A549 (cell line): ENCODE results near the gene PCK1. TPM values are rescaled to one million over a fixed set of nuclear protein-coding genes. Genes with fewer than 3 reads are reported as not detected.

Source experiments
- ATAC-seq, 2 experiments: fragments of 200-7000 bp in 1 of 2; fragments of >200 bp in 1 of 2; cut with Nextera tagmentation in 1 of 2; cut with Tn5 transposase in 1 of 2; 3 replicates each; pipeline versions ENCODE4 v1.8.0 to v1.9.1; 2018 to 2020; ENCODE audit warnings: mild to moderate bottlenecking in 1 of 2, moderate library complexity in 1 of 2
- CTCF ChIA-PET: fragments of 300-600 bp; sonication (Branson Sonifier 250); formaldehyde crosslinking; extraction: SDS; loops from one replicate; lab custom pipeline; 2021; ENCODE audit warnings: antibody characterized with exemption, inconsistent platforms; lab: Yijun Ruan, JAX
- POLR2A ChIA-PET: fragments of 350-600 bp; formaldehyde crosslinking; extraction: SDS; loops from one replicate; lab custom pipeline; 2021; ENCODE audit warnings: antibody characterized with exemption, inconsistent platforms; lab: Yijun Ruan, JAX
- DNase-seq, 2 experiments: peaks; one replicate each; pipeline versions ENCODE4 v3.0.0 to v3.0.0-alpha.2; 2011 to 2016; ENCODE audit warnings: low read depth in 1 of 2, low spot score in 1 of 2
- FAIRE-seq: peaks from 2 replicates; lab custom pipeline; 2011; peaks lifted over from hg19 to GRCh38; lab: Jason Lieb, UNC
- H3K27ac ChIP-seq, 2 experiments: fragments of >200 bp; sonication (Bioruptor Twin); formaldehyde crosslinking; 3 replicates each; pipeline ENCODE4 v1.5.1; 2016 to 2017
- H3K4me1 ChIP-seq: fragments of >200 bp; sonication (Bioruptor Twin); formaldehyde crosslinking; 3 replicates; pipeline ENCODE4 v1.6.1; 2016
- H3K4me2 ChIP-seq: fragments of >200 bp; sonication (Bioruptor Twin); formaldehyde crosslinking; 3 replicates; pipeline ENCODE4 v1.6.1; 2016
- H3K4me3 ChIP-seq: fragments of >200 bp; sonication (Bioruptor Twin); formaldehyde crosslinking; 3 replicates; pipeline ENCODE4 v1.5.1; 2016
- H3K9me3 ChIP-seq: fragments of >200 bp; sonication (Bioruptor Twin); formaldehyde crosslinking; 3 replicates; pipeline ENCODE4 v1.6.1; 2016
- CBX2 ChIP-seq: fragments of 200-600 bp; sonication (generic); IDR thresholded peaks from 2 replicates; pipeline ENCODE4 v1.6.1; 2016; ENCODE audit warnings: low read depth, mild to moderate bottlenecking, borderline replicate concordance
- CHD4 ChIP-seq: fragments of 200-600 bp; sonication (generic); IDR thresholded peaks from 2 replicates; pipeline ENCODE4 v1.6.1; 2016; ENCODE audit warnings: antibody characterized with exemption, mild to moderate bottlenecking, borderline replicate concordance
- EHMT2 ChIP-seq: fragments of 200-600 bp; sonication (generic); IDR thresholded peaks from 2 replicates; pipeline ENCODE4 v1.6.1; 2016; ENCODE audit warnings: antibody characterized with exemption, low read depth, mild to moderate bottlenecking, moderate library complexity
- ESRRA ChIP-seq: fragments of 150-350 bp; IDR thresholded peaks from 2 replicates; pipeline ENCODE4 v1.6.1; 2014; ENCODE audit warnings: mild to moderate bottlenecking, low read length, borderline replicate concordance
- FOSB ChIP-seq: fragments of 250-450 bp; sonication (Bioruptor Pico); IDR thresholded peaks from 2 replicates; pipeline ENCODE4 v1.5.0; 2020; ENCODE audit warnings: mild to moderate bottlenecking, moderate library complexity
- FOSL2 ChIP-seq, 2 experiments: fragments of 450-650 bp in 1 of 2; fragments of >200 bp in 1 of 2; sonication (Bioruptor Twin) in 1 of 2; formaldehyde crosslinking; IDR thresholded peaks; 2 replicates each; pipeline versions ENCODE4 v1.5.0 to v1.6.1; 2016 to 2020; ENCODE audit warnings: mild to moderate bottlenecking in 1 of 2, moderate library complexity in 1 of 2
- GATA3 ChIP-seq: IDR thresholded peaks from 2 replicates; pipeline ENCODE4 v1.6.1; 2012; ENCODE audit warnings: borderline replicate concordance
- HDAC2 ChIP-seq: fragments of 200-600 bp; sonication (generic); IDR thresholded peaks from 2 replicates; pipeline ENCODE4 v1.6.1; 2016
- HES2 ChIP-seq: fragments of >200 bp; sonication (Bioruptor Twin); formaldehyde crosslinking; IDR thresholded peaks from 2 replicates; pipeline ENCODE4 v1.6.1; 2016
- HEYL ChIP-seq: fragments of 250-450 bp; sonication (Bioruptor Pico); IDR thresholded peaks from 2 replicates; pipeline ENCODE4 v1.8.0; 2021; ENCODE audit warnings: mild to moderate bottlenecking, moderate library complexity
- HOXA7 ChIP-seq: fragments of 250-450 bp; sonication (Bioruptor Pico); IDR thresholded peaks from 2 replicates; pipeline ENCODE4 v1.5.0; 2020; ENCODE audit warnings: mild to moderate bottlenecking, moderate library complexity
- HOXB13 ChIP-seq: fragments of 250-450 bp; sonication (Bioruptor Pico); IDR thresholded peaks from 2 replicates; pipeline ENCODE4 v1.5.0; 2020; ENCODE audit warnings: low read depth, mild to moderate bottlenecking, moderate library complexity
- JUN ChIP-seq, 2 experiments: fragments of >200 bp; sonication (Bioruptor Twin); formaldehyde crosslinking; IDR thresholded peaks; 2 replicates in 1 of 2; 3 replicates in 1 of 2; pipeline ENCODE4 v1.6.1; 2016 to 2017
- JUNB ChIP-seq: fragments of >200 bp; sonication (Bioruptor Twin); formaldehyde crosslinking; IDR thresholded peaks from 2 replicates; pipeline ENCODE4 v1.6.1; 2016
- KDM1A ChIP-seq: fragments of 200-600 bp; sonication (generic); IDR thresholded peaks from 2 replicates; pipeline ENCODE4 v1.6.1; 2016; ENCODE audit warnings: low read depth, mild to moderate bottlenecking
- MAFK ChIP-seq: fragments of 450-650 bp; IDR thresholded peaks from 2 replicates; pipeline ENCODE4 v1.6.1; 2014; ENCODE audit not compliant: partially characterized antibody
- MYC ChIP-seq: IDR thresholded peaks from 2 replicates; pipeline ENCODE4 v1.6.1; 2012; ENCODE audit warnings: mild to moderate bottlenecking, inconsistent platforms, low read length, improper control_type of control experiment, borderline replicate concordance
- NPAS2 ChIP-seq: fragments of 250-450 bp; sonication (Bioruptor Pico); IDR thresholded peaks from 2 replicates; pipeline ENCODE4 v1.8.0; 2022; ENCODE audit warnings: mild to moderate bottlenecking, moderate library complexity, borderline replicate concordance
- NR3C1 ChIP-seq: fragments of >200 bp; sonication (Bioruptor Twin); formaldehyde crosslinking; IDR thresholded peaks from 3 replicates; pipeline ENCODE4 v1.6.1; 2017
- PBX3 ChIP-seq: IDR thresholded peaks from 2 replicates; pipeline ENCODE4 v1.6.1; 2012
- PHF8 ChIP-seq: fragments of 200-600 bp; sonication (generic); IDR thresholded peaks from 2 replicates; pipeline ENCODE4 v1.6.1; 2016; ENCODE audit warnings: low read depth, mild to moderate bottlenecking, antibody characterized with exemption, moderate library complexity, borderline replicate concordance
- POLR2A ChIP-seq: IDR thresholded peaks from 2 replicates; pipeline ENCODE4 v1.6.1; 2012; ENCODE audit warnings: mild to moderate bottlenecking, low read length
- RCOR1 ChIP-seq: fragments of 150-350 bp; IDR thresholded peaks from 2 replicates; pipeline ENCODE4 v1.6.1; 2014; ENCODE audit warnings: antibody characterized with exemption, low read length, low read depth
- RNF2 ChIP-seq: fragments of 200-600 bp; sonication (generic); IDR thresholded peaks from 2 replicates; pipeline ENCODE4 v1.6.1; 2016; ENCODE audit warnings: low read depth, mild to moderate bottlenecking, antibody characterized with exemption, moderate library complexity, borderline replicate concordance
- WGBS: methylation state at CpG from one replicate; pipeline ENCODE4 v1.1.6; 2017; ENCODE audit errors: missing lambda C conversion rate; 5-methylcytosine and 5-hydroxymethylcytosine counted together
- polyA plus RNA-seq, 4 experiments: library from polyadenylated mRNA; depleted of rRNA in 3 of 4; stranded (reverse); fragments of >200 nt; fragmentation: RNase III in 1 of 4; extraction: RNeasy Plus Mini Kit Qiagen cat#74134 plus additional on column Dnase treatment in 1 of 4; gene quantifications; 2 replicates in 3 of 4; 3 replicates in 1 of 4; pipeline ENCODE4 v1.2.3, GENCODE V29; 2011 to 2017

PCK1 gene
- polyA plus RNA-seq, 2 of the 4 experiments (the other 2 are of a cell fraction), result 0.04 to 0.12 TPM

GRCh38 chr20:57561356-57562279 is 708 bp downstream of the PCK1 start:
- POLR2A ChIA-PET, result no interaction called here
- no peak for TF ChIP-seq CBX2
- no peak for TF ChIP-seq NR3C1
- no peak for TF ChIP-seq MYC
- TF ChIP-seq KDM1A, result no peak
- no peak for TF ChIP-seq MAFK
- no peak for TF ChIP-seq FOSB (CRISPR knock-in tag)
- TF ChIP-seq JUNB, result no peak
- TF ChIP-seq CHD4, result no peak
- 67% methylated on average over 23 of the region's 24 CpGs for WGBS

GRCh38 chr20:57562541-57563465 is 1.9 kb downstream of the PCK1 start:
- CTCF ChIA-PET, result interaction anchor here (0.7 to 1.6 kb wide), 5 partner anchors 9 to 1933 kb away, joined by 3 to 5 read pairs (median 3); no protein-coding TSS in a partner anchor
- TF ChIP-seq ESRRA (no peak), PHF8 (no peak), JUN (IDR thresholded peaks at IDR 0.05) (no peak), GATA3 (no peak), HEYL (CRISPR knock-in tag) (no peak), MYC (no peak), NPAS2 (CRISPR knock-in tag) (no peak), HDAC2 (no peak), EHMT2 (no peak), RCOR1 (no peak)
- H3K27ac ChIP-seq, result no peak overlapping the region

More at GRCh38 chr20:57561356-57562279, 708 bp downstream of the PCK1 start:
- FAIRE-seq (no peak), DNase-seq (no peak), ATAC-seq (no peak)
- Histone ChIP-seq H3K27ac (no peak overlapping the region), H3K4me1 (peaks cover 24% of the 10 kb centered on the region), H3K9me3 (no peaks in the 10 kb centered on the region), H3K4me2 (peak overlapping the region; percentile 30; the same call in 1 of the 3 replicates), H3K4me3 (no peak overlapping the region)
- CTCF ChIA-PET, result interaction anchor here (0.7 to 2.6 kb wide), 7 partner anchors 11 to 55 kb away, joined by 3 to 6 read pairs (median 3); no protein-coding TSS in a partner anchor

GRCh38 chr20:57563522-57563921 is 2.6 kb downstream of the PCK1 start:
- Histone ChIP-seq H3K27ac (no peak overlapping the region), H3K4me3 (no peak overlapping the region), H3K4me1 (peaks cover 22% of the 10 kb centered on the region), H3K4me2 (no peak overlapping the region), H3K9me3 (no peaks in the 10 kb centered on the region)
- DNase-seq, result no peak
- no peak for ATAC-seq
- no peak for TF ChIP-seq POLR2A
- no peak for TF ChIP-seq PBX3
- no peak for TF ChIP-seq CBX2
- TF ChIP-seq HOXB13 (CRISPR knock-in tag), result no peak
- TF ChIP-seq MAFK, result no peak
- TF ChIP-seq FOSL2 (IDR thresholded peaks at IDR 0.05), result no peak
- TF ChIP-seq FOSL2 (CRISPR knock-in tag; IDR thresholded peaks at IDR 0.05), result no peak
- no peak for TF ChIP-seq RNF2
- no peak for TF ChIP-seq HES2
- TF ChIP-seq HOXA7 (CRISPR knock-in tag), result no peak
- 76% methylated on average over 12 of the region's 12 CpGs for WGBS
- CTCF ChIA-PET, result interaction anchor here (2.2 kb wide), 1 partner anchor 20 kb away, joined by 7 read pairs; no protein-coding TSS in a partner anchor
- no peak for FAIRE-seq
- POLR2A ChIA-PET, result no interaction called here

More at GRCh38 chr20:57562541-57563465, 1.9 kb downstream of the PCK1 start:
- 68% methylated on average over 35 of the region's 35 CpGs for WGBS
- Histone ChIP-seq H3K4me3 (no peak overlapping the region), H3K4me1 (peaks cover 24% of the 10 kb centered on the region), H3K9me3 (no peaks in the 10 kb centered on the region), H3K4me2 (no peak overlapping the region)
- FAIRE-seq (no peak), ATAC-seq (no peak), DNase-seq (no peak)
- POLR2A ChIA-PET, result no interaction called here
